Caco-2 (cell line): ENCODE results near the gene GRB14. TPM values are rescaled to one million over a fixed set of nuclear protein-coding genes. Genes with fewer than 3 reads are reported as not detected.

Source experiments
- BruUV-seq: library from RNA; stranded (reverse); fragments of 400-500 nt; replicated peaks from 2 replicates; lab custom pipeline; 2021; lab: Mats Ljungman, UMichigan
- CTCF ChIA-PET: fragments of 300-600 bp; sonication (Branson Sonifier 250); formaldehyde crosslinking; loops from one replicate; lab custom pipeline; 2022; ENCODE audit warnings: antibody characterized with exemption; lab: Charles Lee
- POLR2A ChIA-PET: fragments of 300-600 bp; sonication (Branson Sonifier 250); formaldehyde crosslinking; loops from one replicate; lab custom pipeline; 2022; ENCODE audit warnings: antibody characterized with exemption; lab: Charles Lee
- DNase-seq, 2 experiments: peaks; one replicate each; pipeline versions ENCODE4 v3.0.0 to v3.0.0-alpha.2; 2020 to 2022
- H3K27me3 ChIP-seq: replicated peaks from 2 replicates; pipeline ENCODE4 v1.6.0; 2011; ENCODE audit warnings: low read length; ENCODE audit not compliant: control insufficient read depth, insufficient read depth
- H3K36me3 ChIP-seq: 2 replicates; pipeline ENCODE4 v1.5.1; 2011; ENCODE audit warnings: low read length; ENCODE audit not compliant: control insufficient read depth, insufficient read depth
- H3K4me1 ChIP-seq: fragments of 250-450 bp; sonication (Bioruptor Pico); 2 replicates; pipeline ENCODE4 v1.5.1; 2020; ENCODE audit warnings: mild to moderate bottlenecking
- H3K4me3 ChIP-seq: 2 replicates; pipeline ENCODE4 v1.5.1; 2011; ENCODE audit warnings: low read depth, mild to moderate bottlenecking, control low read depth, low read length
- H3K9me3 ChIP-seq: fragments of 250-450 bp; sonication (Bioruptor Pico); 2 replicates; pipeline ENCODE4 v1.5.1; 2020; ENCODE audit warnings: mild to moderate bottlenecking, moderate library complexity
- H3K27ac Mint-ChIP-seq: one replicate; pipeline ENCODE4 v1.8.0; 2022; ENCODE audit warnings: mixed read lengths; ENCODE audit not compliant: unreplicated experiment
- H3K27me3 Mint-ChIP-seq: one replicate; pipeline ENCODE4 v1.8.0; 2022; ENCODE audit warnings: mixed read lengths; ENCODE audit not compliant: insufficient read depth, unreplicated experiment
- H3K36me3 Mint-ChIP-seq: one replicate; pipeline ENCODE4 v1.8.0; 2022; ENCODE audit warnings: mild to moderate bottlenecking, mixed read lengths; ENCODE audit not compliant: insufficient read depth, unreplicated experiment
- H3K4me1 Mint-ChIP-seq: one replicate; pipeline ENCODE4 v1.8.0; 2022; ENCODE audit warnings: low read depth, mixed read lengths; ENCODE audit not compliant: unreplicated experiment
- H3K4me3 Mint-ChIP-seq: one replicate; pipeline ENCODE4 v1.8.0; 2022; ENCODE audit warnings: mild to moderate bottlenecking, moderate library complexity, mixed read lengths; ENCODE audit not compliant: unreplicated experiment
- H3K9me3 Mint-ChIP-seq: one replicate; pipeline ENCODE4 v1.8.0; 2022; ENCODE audit warnings: mixed read lengths; ENCODE audit not compliant: unreplicated experiment
- intact Hi-C: fragments of 100-400 bp; cut with micrococcal nuclease; formaldehyde crosslinking; loops from one replicate; pipeline ENCODE4 v1.10.0; 2022; ENCODE audit not compliant: unreplicated experiment
- total RNA-seq: library from RNA; stranded (reverse); gene quantifications from 2 replicates; pipeline ENCODE4 v1.2.3, GENCODE V29; 2022
- TF ChIP-seq, protein P1 (sequence below), 2 experiments: fragments of 200-600 bp in 1 of 2; IDR thresholded peaks; 1 replicate in 1 of 2; 2 replicates in 1 of 2; pipeline versions ENCODE4 v1.5.1 to v1.8.0; 2011 to 2022; ENCODE audit warnings: antibody characterized with exemption in 1 of 2, control low read depth in 1 of 2, inconsistent platforms in 1 of 2, low read depth in 1 of 2, low read length in 1 of 2, mild to moderate bottlenecking in 1 of 2, moderate library complexity in 1 of 2; ENCODE audit not compliant: insufficient read depth in 1 of 2, severe bottlenecking in 1 of 2, unreplicated experiment in 1 of 2

The GRB14 gene
- total RNA-seq, 1 experiment from 2014 or later = 12.7 TPM

- no peak overlapping the region for H3K4me3 Mint-ChIP-seq
- POLR2A ChIA-PET = no interaction called here
- no peak for DNase-seq
- no peaks in the 10 kb centered on the region for H3K9me3 Mint-ChIP-seq
- H3K27ac Mint-ChIP-seq = no peak overlapping the region
- Histone ChIP-seq H3K4me3 (no peak overlapping the region), H3K4me1 (peaks cover 16% of the 10 kb centered on the region), H3K27me3 (no peaks in the 10 kb centered on the region), H3K36me3 (no peaks in the 10 kb centered on the region), H3K9me3 (no peaks in the 10 kb centered on the region)
- CTCF ChIA-PET = no interaction called here
- intact Hi-C loops = no loop called here
- TF ChIP-seq, protein P1, sequence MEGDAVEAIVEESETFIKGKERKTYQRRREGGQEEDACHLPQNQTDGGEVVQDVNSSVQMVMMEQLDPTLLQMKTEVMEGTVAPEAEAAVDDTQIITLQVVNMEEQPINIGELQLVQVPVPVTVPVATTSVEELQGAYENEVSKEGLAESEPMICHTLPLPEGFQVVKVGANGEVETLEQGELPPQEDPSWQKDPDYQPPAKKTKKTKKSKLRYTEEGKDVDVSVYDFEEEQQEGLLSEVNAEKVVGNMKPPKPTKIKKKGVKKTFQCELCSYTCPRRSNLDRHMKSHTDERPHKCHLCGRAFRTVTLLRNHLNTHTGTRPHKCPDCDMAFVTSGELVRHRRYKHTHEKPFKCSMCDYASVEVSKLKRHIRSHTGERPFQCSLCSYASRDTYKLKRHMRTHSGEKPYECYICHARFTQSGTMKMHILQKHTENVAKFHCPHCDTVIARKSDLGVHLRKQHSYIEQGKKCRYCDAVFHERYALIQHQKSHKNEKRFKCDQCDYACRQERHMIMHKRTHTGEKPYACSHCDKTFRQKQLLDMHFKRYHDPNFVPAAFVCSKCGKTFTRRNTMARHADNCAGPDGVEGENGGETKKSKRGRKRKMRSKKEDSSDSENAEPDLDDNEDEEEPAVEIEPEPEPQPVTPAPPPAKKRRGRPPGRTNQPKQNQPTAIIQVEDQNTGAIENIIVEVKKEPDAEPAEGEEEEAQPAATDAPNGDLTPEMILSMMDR (IDR thresholded peaks at IDR 0.05; ENCODE audit: insufficient read depth in 1 of 2, low read depth in 1 of 2, low read length in 1 of 2, severe bottlenecking in 1 of 2, unreplicated experiment in 1 of 2) = no peak
- no peaks in the 10 kb centered on the region for H3K36me3 Mint-ChIP-seq
- H3K4me1 Mint-ChIP-seq = peaks cover 26% of the 10 kb centered on the region
- no TSS peak for BruUV-seq
- no peaks in the 10 kb centered on the region for H3K27me3 Mint-ChIP-seq
Measured at GRCh38 chr2:164568317-164568716, 53.0 kb downstream of the GRB14 start.

DNA sequence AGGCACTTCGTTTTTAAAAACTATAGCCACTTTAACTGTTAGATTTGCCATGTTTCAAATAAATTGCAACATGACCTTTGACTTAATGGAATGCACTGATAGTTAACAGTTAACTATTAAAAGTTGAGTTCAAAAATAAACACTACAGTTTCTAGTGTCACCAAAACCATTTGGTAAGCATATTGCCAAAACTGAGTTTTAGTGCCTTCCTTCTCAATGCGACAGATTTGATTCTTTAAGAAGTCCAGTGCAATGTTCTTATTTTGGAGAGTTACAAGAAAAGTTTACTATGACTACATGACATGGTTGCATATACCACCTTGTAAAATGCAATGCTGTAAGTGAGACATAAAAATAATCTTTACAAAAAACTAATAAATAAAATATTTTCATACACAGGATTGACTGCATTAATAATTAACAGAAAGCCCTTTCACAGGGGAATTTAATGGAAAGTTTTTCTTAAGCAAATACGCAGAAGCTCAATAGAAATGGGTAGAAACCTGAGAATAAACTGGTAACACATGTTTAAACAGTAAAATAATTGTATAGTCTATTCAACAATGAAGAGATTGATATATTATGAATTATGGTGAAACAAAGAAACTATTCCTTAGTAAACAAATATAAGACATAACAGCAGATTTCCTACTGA, 53.8 kb downstream of the GRB14 start:
- intact Hi-C loops = no loop called here
- H3K4me3 Mint-ChIP-seq = no peak overlapping the region
- no peaks in the 10 kb centered on the region for H3K27me3 Mint-ChIP-seq
- no TSS peak for BruUV-seq
- Histone ChIP-seq H3K4me3 (no peak overlapping the region), H3K9me3 (no peaks in the 10 kb centered on the region), H3K36me3 (no peaks in the 10 kb centered on the region), H3K27me3 (no peaks in the 10 kb centered on the region), H3K4me1 (peaks cover 13% of the 10 kb centered on the region)
- no peaks in the 10 kb centered on the region for H3K36me3 Mint-ChIP-seq
- DNase-seq = no peak
- TF ChIP-seq, protein P1 (IDR thresholded peaks at IDR 0.05; ENCODE audit: insufficient read depth in 1 of 2, low read depth in 1 of 2, low read length in 1 of 2, severe bottlenecking in 1 of 2, unreplicated experiment in 1 of 2) = no peak
- peaks cover 19% of the 10 kb centered on the region for H3K4me1 Mint-ChIP-seq
- no peak overlapping the region for H3K27ac Mint-ChIP-seq
- CTCF ChIA-PET = no interaction called here
- H3K9me3 Mint-ChIP-seq = no peaks in the 10 kb centered on the region
- POLR2A ChIA-PET = no interaction called here

- POLR2A ChIA-PET = no interaction called here
- TF ChIP-seq, protein P1 (IDR thresholded peaks at IDR 0.05; ENCODE audit: insufficient read depth in 1 of 2, low read depth in 1 of 2, low read length in 1 of 2, severe bottlenecking in 1 of 2, unreplicated experiment in 1 of 2) = no peak
- H3K36me3 ChIP-seq = no peaks in the 10 kb centered on the region
- H3K9me3 ChIP-seq = no peaks in the 10 kb centered on the region
- peaks cover 10% of the 10 kb centered on the region; the same call in 1 of the 2 replicates for H3K4me1 ChIP-seq
- DNase-seq = no peak
- no peak overlapping the region for H3K4me3 ChIP-seq
- no peak overlapping the region for H3K27ac Mint-ChIP-seq
- H3K27me3 ChIP-seq = no peaks in the 10 kb centered on the region
- peaks cover 3% of the 10 kb centered on the region for H3K4me1 Mint-ChIP-seq
- intact Hi-C loops = no loop called here
- CTCF ChIA-PET = no interaction called here
- no peaks in the 10 kb centered on the region for H3K27me3 Mint-ChIP-seq
- H3K4me3 Mint-ChIP-seq = no peak overlapping the region
- no TSS peak for BruUV-seq
- H3K36me3 Mint-ChIP-seq = no peaks in the 10 kb centered on the region
- no peaks in the 10 kb centered on the region for H3K9me3 Mint-ChIP-seq
Measured at GRCh38 chr2:164565359-164565758, 55.9 kb downstream of the GRB14 start.
